Keratinocyte (primary cell): ENCODE data around the gene SPTBN2. TPM values are rescaled to one million over a fixed set of nuclear protein-coding genes. Genes with fewer than 3 reads are reported as not detected.
"Not testable (repeated sequence)": the region's sequence is repeated elsewhere in the genome, so short reads cannot be mapped to it uniquely, and the experiment has no call there.

ENCODE experiments used
- DNase-seq: peaks from one replicate; pipeline ENCODE4 v3.0.0-alpha.2; 2011; ENCODE audit warnings: low read depth, missing footprints, low spot score
- FAIRE-seq: peaks from 2 replicates; lab custom pipeline; 2011; peaks lifted over from hg19 to GRCh38; lab: Jason Lieb, UNC
- H2AFZ ChIP-seq: 2 replicates; pipeline ENCODE4 v1.6.0; 2012; ENCODE audit warnings: low read length, control low read depth, inconsistent platforms; ENCODE audit not compliant: control insufficient read depth
- H3K27ac ChIP-seq: 2 replicates; pipeline ENCODE4 v1.5.1; 2011; ENCODE audit warnings: low read length; ENCODE audit not compliant: control insufficient read depth, insufficient read depth
- H3K27me3 ChIP-seq: 3 replicates; pipeline ENCODE4 v1.6.0; 2011; ENCODE audit warnings: low read length; ENCODE audit not compliant: control insufficient read depth, insufficient read depth; ENCODE audit errors: extremely low read depth
- H3K36me3 ChIP-seq, 2 experiments: 2 replicates in 1 of 2; 3 replicates in 1 of 2; pipeline ENCODE4 v1.5.1; 2011; ENCODE audit warnings: low read length in 2 of 2, mild to moderate bottlenecking in 1 of 2; ENCODE audit not compliant: control insufficient read depth in 2 of 2, insufficient read depth in 2 of 2; ENCODE audit errors: extremely low read depth in 1 of 2
- H3K4me1 ChIP-seq: 3 replicates; pipeline ENCODE4 v1.5.1; 2011; ENCODE audit warnings: low read length; ENCODE audit not compliant: control insufficient read depth, insufficient read depth; ENCODE audit errors: extremely low read depth
- H3K4me2 ChIP-seq: 3 replicates; pipeline ENCODE4 v1.6.0; 2011; ENCODE audit warnings: low read depth, low read length; ENCODE audit not compliant: control insufficient read depth, insufficient read depth; ENCODE audit errors: extremely low read depth
- H3K4me3 ChIP-seq, 3 experiments: fragments of 200-600 bp in 1 of 3; sonication (generic) in 1 of 3; 2 replicates in 2 of 3; 3 replicates in 1 of 3; pipeline ENCODE4 v1.5.1; 2011 to 2016; ENCODE audit warnings: low read length in 3 of 3, mild to moderate bottlenecking in 3 of 3, control low read depth in 2 of 3, inconsistent platforms in 1 of 3, low read depth in 1 of 3, mixed read lengths in 1 of 3, mixed run types in 1 of 3, moderate library complexity in 1 of 3; ENCODE audit not compliant: control insufficient read depth in 2 of 3, insufficient read depth in 2 of 3; ENCODE audit errors: extremely low read depth in 1 of 3
- H3K79me2 ChIP-seq: 2 replicates; pipeline ENCODE4 v1.6.0; 2012; ENCODE audit warnings: low read length; ENCODE audit not compliant: control insufficient read depth, insufficient read depth
- H3K9ac ChIP-seq: 3 replicates; pipeline ENCODE4 v1.6.0; 2011; ENCODE audit warnings: low read length; ENCODE audit not compliant: control insufficient read depth, insufficient read depth; ENCODE audit errors: extremely low read depth
- H3K9me1 ChIP-seq: 3 replicates; pipeline ENCODE4 v1.6.0; 2011; ENCODE audit warnings: low read length; ENCODE audit not compliant: control insufficient read depth, insufficient read depth; ENCODE audit errors: extremely low read depth
- H3K9me3 ChIP-seq: 2 replicates; pipeline ENCODE4 v1.5.1; 2012; ENCODE audit warnings: low read depth, low read length; ENCODE audit not compliant: control insufficient read depth
- H4K20me1 ChIP-seq: 3 replicates; pipeline ENCODE4 v1.6.0; 2011; ENCODE audit warnings: low read length; ENCODE audit not compliant: control insufficient read depth, insufficient read depth; ENCODE audit errors: extremely low read depth
- EZH2 ChIP-seq: IDR thresholded peaks from one replicate; pipeline ENCODE4 v1.6.1; 2012; ENCODE audit warnings: inconsistent platforms, mild to moderate bottlenecking, low read length, moderate library complexity
- dilution Hi-C: fragments of 300-500 bp; cut with MboI; formaldehyde crosslinking; loops from one replicate; pipeline ENCODE4 v1.7.0; 2020; ENCODE audit warnings: low sequenced_read_pairs; ENCODE audit not compliant: extremely low pct_ligation_motif_present
- polyA plus RNA-seq, 5 experiments: library from polyadenylated mRNA; depleted of rRNA in 3 of 5; stranded (reverse) in 3 of 5; stranded (forward) in 1 of 5; unstranded in 1 of 5; fragments of >200 nt; gene quantifications; 1 replicate in 1 of 5; 2 replicates in 3 of 5; 3 replicates in 1 of 5; pipeline versions ENCODE4 v1.2.1 to v1.2.3, GENCODE V29; 2011 to 2012; ENCODE audit warnings: missing spikeins in 2 of 5, low read depth in 1 of 5, low replicate concordance in 1 of 5
- TF ChIP-seq, protein P1 (sequence below), 3 experiments: IDR thresholded peaks in 1 of 3; conservative IDR thresholded peaks in 1 of 3; optimal IDR thresholded peaks in 1 of 3; 2 replicates in 2 of 3; 3 replicates in 1 of 3; pipeline versions ENCODE3 to v1.5.1; 2011; ENCODE audit warnings: low read length in 3 of 3, mild to moderate bottlenecking in 3 of 3, moderate library complexity in 2 of 3, control low read depth in 1 of 3, inconsistent platforms in 1 of 3; ENCODE audit not compliant: insufficient read depth in 2 of 3; ENCODE audit errors: extremely low read depth in 1 of 3

SPTBN2 gene
- polyA plus RNA-seq, 1 donor (not counting 4 experiments of a cell fraction or from before 2014, with no cell fraction given) = 7.8 TPM

DNA sequence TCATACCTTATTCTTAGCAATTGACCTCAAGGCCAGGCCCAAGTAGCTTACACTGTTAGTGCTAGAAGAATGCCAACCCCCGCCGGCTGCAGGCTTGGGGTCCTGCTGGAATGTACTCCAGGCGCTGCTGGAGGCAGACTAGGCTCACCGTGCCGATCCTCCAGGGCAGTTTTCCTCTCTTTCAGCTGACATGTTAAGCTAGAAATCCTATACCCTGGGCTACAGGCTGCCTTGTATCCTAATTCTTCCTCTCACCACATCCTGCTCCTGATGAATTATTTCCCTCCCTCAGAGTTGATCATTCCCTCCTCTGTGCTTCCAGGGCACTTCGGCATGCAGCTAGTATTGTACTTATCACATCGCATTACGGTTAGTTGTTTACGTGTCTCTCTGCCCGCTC lies 3.4 kb downstream of the SPTBN2 start:
- Histone ChIP-seq H3K4me1 (peaks cover 7% of the 10 kb centered on the region), H3K4me3 (no peak overlapping the region), H3K9me3 (no peaks in the 10 kb centered on the region), H3K27ac (no peak overlapping the region), H3K9me1 (no peaks in the 10 kb centered on the region), H3K27me3 (peaks cover 4% of the 10 kb centered on the region), H3K9ac (no peak overlapping the region), H4K20me1 (no peaks in the 10 kb centered on the region), H3K36me3 (peaks cover under 1 to 5% of the 10 kb centered on the region in 2 experiments), H2AFZ (no peak overlapping the region), H3K79me2 (no peaks in the 10 kb centered on the region), H3K4me2 (no peak overlapping the region)
- no peak for TF ChIP-seq EZH2
- TF ChIP-seq, protein P1, sequence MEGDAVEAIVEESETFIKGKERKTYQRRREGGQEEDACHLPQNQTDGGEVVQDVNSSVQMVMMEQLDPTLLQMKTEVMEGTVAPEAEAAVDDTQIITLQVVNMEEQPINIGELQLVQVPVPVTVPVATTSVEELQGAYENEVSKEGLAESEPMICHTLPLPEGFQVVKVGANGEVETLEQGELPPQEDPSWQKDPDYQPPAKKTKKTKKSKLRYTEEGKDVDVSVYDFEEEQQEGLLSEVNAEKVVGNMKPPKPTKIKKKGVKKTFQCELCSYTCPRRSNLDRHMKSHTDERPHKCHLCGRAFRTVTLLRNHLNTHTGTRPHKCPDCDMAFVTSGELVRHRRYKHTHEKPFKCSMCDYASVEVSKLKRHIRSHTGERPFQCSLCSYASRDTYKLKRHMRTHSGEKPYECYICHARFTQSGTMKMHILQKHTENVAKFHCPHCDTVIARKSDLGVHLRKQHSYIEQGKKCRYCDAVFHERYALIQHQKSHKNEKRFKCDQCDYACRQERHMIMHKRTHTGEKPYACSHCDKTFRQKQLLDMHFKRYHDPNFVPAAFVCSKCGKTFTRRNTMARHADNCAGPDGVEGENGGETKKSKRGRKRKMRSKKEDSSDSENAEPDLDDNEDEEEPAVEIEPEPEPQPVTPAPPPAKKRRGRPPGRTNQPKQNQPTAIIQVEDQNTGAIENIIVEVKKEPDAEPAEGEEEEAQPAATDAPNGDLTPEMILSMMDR (optimal IDR thresholded peaks at IDR 0.05 in 1 of 3, IDR thresholded peaks at IDR 0.05 in 1 of 3, conservative IDR thresholded peaks at IDR 0.05 in 1 of 3; ENCODE audit: extremely low read depth in 1 of 3, insufficient read depth in 2 of 3, low read length in 3 of 3) = no peak
- FAIRE-seq = no peak
- no peak for DNase-seq
- dilution Hi-C loops = no loop called here

DNA sequence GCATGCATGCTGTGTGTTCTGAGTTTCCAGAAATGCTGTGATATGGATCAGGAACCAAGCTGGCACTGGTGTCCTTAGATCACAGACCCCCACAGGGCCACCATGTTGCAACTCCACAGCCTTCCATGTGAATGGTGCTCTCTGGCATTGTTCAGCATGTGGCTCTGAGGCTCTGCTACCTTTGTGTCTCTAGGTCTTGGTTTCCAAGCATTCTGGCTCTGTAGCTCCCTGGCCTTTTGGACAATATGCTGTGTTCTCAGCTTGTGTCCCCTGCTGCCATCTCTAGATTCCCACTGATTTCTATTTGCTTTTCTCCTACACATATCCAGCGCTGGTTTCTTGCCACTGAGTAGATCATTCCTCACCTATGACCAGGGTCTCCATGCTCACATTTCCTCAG lies 3.9 kb downstream of the SPTBN2 start:
- no peaks in the 10 kb centered on the region for H4K20me1 ChIP-seq
- no peak overlapping the region for H3K4me2 ChIP-seq
- TF ChIP-seq, protein P1 (optimal IDR thresholded peaks at IDR 0.05 in 1 of 3, IDR thresholded peaks at IDR 0.05 in 1 of 3, conservative IDR thresholded peaks at IDR 0.05 in 1 of 3; ENCODE audit: extremely low read depth in 1 of 3, insufficient read depth in 2 of 3, low read length in 3 of 3) = no peak
- no peak for TF ChIP-seq EZH2
- no peaks in the 10 kb centered on the region for H3K9me3 ChIP-seq
- dilution Hi-C loops = no loop called here
- H3K79me2 ChIP-seq = no peaks in the 10 kb centered on the region
- no peak overlapping the region for H3K27ac ChIP-seq
- H3K9ac ChIP-seq = no peak overlapping the region
- DNase-seq = no peak
- H3K36me3 ChIP-seq = peaks cover 1 to 5% of the 10 kb centered on the region in 2 experiments
- no peak for FAIRE-seq
- H3K27me3 ChIP-seq = peaks cover 3% of the 10 kb centered on the region
- no peaks in the 10 kb centered on the region for H3K9me1 ChIP-seq
- peaks cover 12% of the 10 kb centered on the region for H3K4me1 ChIP-seq
- no peak overlapping the region for H2AFZ ChIP-seq
- H3K4me3 ChIP-seq = no peak overlapping the region

GRCh38 chr11:66724167-66724566 lies 4.8 kb downstream of the SPTBN2 start:
- H3K36me3 ChIP-seq, H2AFZ ChIP-seq, H3K9me1 ChIP-seq, H3K9ac ChIP-seq, H3K27me3 ChIP-seq, H3K4me2 ChIP-seq, H4K20me1 ChIP-seq, FAIRE-seq, dilution Hi-C loops, DNase-seq, H3K4me3 ChIP-seq, H3K27ac ChIP-seq, H3K9me3 ChIP-seq, H3K79me2 ChIP-seq: not testable (repeated sequence)
- H3K4me1 ChIP-seq = peaks cover 21% of the 10 kb centered on the region
